Neural cell (in vitro differentiated cells): ENCODE results near the gene NADK2.

Experiments
- POLR2AphosphoS5 ChIP-seq: IDR thresholded peaks from 2 replicates; pipeline ENCODE4 v1.6.1; 2012
- RAD21 ChIP-seq: fragments of 450-650 bp; conservative IDR thresholded peaks from 2 replicates; pipeline ENCODE4 v1.6.1; 2014; ENCODE audit warnings: antibody characterized with exemption, mild to moderate bottlenecking, moderate library complexity
- TF ChIP-seq, protein P1 (sequence below): fragments of 450-650 bp; IDR thresholded peaks from 2 replicates; pipeline ENCODE4 v1.5.1; 2014; ENCODE audit warnings: antibody characterized with exemption, mild to moderate bottlenecking, moderate library complexity; ENCODE audit not compliant: poor library complexity, severe bottlenecking
- TF ChIP-seq, protein P2 (sequence below): IDR thresholded peaks from 2 replicates; pipeline ENCODE4 v1.6.1; 2012; ENCODE audit warnings: borderline replicate concordance

DNA sequence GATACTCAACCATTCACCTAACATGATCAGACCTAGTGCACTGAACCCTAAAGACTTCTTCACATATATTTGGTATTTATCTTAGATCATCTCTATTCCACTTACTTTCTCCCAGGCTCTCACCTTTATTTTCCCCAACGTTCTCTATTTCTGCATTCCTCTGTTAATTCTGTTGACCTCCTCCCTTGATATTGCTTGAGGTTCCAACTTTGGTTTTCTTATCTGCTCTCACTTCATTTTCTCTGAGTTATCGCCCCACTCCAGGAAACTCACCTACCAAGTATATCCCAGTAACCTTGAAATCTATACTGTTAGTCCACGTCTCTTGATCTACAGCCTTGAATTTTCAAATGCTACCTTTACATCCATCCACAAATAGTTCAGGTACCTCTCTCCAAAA is 9.2 kb downstream of the NADK2 start:
- TF ChIP-seq RAD21, result no peak
- TF ChIP-seq, protein P1, sequence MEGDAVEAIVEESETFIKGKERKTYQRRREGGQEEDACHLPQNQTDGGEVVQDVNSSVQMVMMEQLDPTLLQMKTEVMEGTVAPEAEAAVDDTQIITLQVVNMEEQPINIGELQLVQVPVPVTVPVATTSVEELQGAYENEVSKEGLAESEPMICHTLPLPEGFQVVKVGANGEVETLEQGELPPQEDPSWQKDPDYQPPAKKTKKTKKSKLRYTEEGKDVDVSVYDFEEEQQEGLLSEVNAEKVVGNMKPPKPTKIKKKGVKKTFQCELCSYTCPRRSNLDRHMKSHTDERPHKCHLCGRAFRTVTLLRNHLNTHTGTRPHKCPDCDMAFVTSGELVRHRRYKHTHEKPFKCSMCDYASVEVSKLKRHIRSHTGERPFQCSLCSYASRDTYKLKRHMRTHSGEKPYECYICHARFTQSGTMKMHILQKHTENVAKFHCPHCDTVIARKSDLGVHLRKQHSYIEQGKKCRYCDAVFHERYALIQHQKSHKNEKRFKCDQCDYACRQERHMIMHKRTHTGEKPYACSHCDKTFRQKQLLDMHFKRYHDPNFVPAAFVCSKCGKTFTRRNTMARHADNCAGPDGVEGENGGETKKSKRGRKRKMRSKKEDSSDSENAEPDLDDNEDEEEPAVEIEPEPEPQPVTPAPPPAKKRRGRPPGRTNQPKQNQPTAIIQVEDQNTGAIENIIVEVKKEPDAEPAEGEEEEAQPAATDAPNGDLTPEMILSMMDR, result no peak
- TF ChIP-seq, protein P2, sequence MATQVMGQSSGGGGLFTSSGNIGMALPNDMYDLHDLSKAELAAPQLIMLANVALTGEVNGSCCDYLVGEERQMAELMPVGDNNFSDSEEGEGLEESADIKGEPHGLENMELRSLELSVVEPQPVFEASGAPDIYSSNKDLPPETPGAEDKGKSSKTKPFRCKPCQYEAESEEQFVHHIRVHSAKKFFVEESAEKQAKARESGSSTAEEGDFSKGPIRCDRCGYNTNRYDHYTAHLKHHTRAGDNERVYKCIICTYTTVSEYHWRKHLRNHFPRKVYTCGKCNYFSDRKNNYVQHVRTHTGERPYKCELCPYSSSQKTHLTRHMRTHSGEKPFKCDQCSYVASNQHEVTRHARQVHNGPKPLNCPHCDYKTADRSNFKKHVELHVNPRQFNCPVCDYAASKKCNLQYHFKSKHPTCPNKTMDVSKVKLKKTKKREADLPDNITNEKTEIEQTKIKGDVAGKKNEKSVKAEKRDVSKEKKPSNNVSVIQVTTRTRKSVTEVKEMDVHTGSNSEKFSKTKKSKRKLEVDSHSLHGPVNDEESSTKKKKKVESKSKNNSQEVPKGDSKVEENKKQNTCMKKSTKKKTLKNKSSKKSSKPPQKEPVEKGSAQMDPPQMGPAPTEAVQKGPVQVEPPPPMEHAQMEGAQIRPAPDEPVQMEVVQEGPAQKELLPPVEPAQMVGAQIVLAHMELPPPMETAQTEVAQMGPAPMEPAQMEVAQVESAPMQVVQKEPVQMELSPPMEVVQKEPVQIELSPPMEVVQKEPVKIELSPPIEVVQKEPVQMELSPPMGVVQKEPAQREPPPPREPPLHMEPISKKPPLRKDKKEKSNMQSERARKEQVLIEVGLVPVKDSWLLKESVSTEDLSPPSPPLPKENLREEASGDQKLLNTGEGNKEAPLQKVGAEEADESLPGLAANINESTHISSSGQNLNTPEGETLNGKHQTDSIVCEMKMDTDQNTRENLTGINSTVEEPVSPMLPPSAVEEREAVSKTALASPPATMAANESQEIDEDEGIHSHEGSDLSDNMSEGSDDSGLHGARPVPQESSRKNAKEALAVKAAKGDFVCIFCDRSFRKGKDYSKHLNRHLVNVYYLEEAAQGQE, result no peak
- no peak for TF ChIP-seq POLR2AphosphoS5
